Measurements from ENCODE around the gene QRICH1.

DNA sequence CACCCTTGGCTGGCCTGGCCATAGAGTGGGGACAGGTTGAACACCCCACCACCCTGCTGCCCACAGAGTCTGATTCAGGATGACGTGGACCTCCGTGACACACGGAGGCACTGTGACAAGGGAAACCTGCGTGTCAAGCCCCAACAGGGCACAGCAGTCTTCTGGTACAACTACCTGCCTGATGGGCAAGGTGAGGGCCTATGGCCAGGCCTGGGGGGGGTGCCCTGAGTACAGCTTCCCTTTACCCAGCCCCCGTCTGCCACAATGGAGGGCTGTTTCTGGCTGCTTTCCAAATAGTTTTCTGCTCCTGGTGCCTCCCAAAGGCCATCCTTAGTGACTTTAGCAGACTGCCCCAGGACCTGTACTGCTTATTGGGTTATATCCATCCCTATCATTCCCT, 87.9 kb downstream of the QRICH1 start:
- TF ChIP-seq, protein P1, sequence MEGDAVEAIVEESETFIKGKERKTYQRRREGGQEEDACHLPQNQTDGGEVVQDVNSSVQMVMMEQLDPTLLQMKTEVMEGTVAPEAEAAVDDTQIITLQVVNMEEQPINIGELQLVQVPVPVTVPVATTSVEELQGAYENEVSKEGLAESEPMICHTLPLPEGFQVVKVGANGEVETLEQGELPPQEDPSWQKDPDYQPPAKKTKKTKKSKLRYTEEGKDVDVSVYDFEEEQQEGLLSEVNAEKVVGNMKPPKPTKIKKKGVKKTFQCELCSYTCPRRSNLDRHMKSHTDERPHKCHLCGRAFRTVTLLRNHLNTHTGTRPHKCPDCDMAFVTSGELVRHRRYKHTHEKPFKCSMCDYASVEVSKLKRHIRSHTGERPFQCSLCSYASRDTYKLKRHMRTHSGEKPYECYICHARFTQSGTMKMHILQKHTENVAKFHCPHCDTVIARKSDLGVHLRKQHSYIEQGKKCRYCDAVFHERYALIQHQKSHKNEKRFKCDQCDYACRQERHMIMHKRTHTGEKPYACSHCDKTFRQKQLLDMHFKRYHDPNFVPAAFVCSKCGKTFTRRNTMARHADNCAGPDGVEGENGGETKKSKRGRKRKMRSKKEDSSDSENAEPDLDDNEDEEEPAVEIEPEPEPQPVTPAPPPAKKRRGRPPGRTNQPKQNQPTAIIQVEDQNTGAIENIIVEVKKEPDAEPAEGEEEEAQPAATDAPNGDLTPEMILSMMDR (IDR thresholded peaks at IDR 0.05), result no peak
- no peak for TF ChIP-seq POLR2A (IDR thresholded peaks at IDR 0.05)

Measured in suprapubic skin (tissue), 3 donors.